ENCODE data around the gene RCAN3.

The RCAN3 gene

GRCh38 chr1:24470592-24470991 is 32.0 kb upstream of the RCAN3 start:
- no peaks in the 10 kb centered on the region for H3K9me3 ChIP-seq (ENCODE audit: control insufficient read depth, insufficient read depth, low read length)
- no peak overlapping the region for H3K9ac ChIP-seq (ENCODE audit: low read depth, low read length)
- no peaks in the 10 kb centered on the region for H3K36me3 ChIP-seq (ENCODE audit: control insufficient read depth, insufficient read depth, low read length)
- no peaks in the 10 kb centered on the region for H3K27me3 ChIP-seq (ENCODE audit: control insufficient read depth, insufficient read depth, low read length)
- peaks cover 2% of the 10 kb centered on the region for H3K4me1 ChIP-seq (ENCODE audit: control insufficient read depth, insufficient read depth, low read length)
- no peak overlapping the region for H3K4me3 ChIP-seq (ENCODE audit: low read depth, low read length)

DNA sequence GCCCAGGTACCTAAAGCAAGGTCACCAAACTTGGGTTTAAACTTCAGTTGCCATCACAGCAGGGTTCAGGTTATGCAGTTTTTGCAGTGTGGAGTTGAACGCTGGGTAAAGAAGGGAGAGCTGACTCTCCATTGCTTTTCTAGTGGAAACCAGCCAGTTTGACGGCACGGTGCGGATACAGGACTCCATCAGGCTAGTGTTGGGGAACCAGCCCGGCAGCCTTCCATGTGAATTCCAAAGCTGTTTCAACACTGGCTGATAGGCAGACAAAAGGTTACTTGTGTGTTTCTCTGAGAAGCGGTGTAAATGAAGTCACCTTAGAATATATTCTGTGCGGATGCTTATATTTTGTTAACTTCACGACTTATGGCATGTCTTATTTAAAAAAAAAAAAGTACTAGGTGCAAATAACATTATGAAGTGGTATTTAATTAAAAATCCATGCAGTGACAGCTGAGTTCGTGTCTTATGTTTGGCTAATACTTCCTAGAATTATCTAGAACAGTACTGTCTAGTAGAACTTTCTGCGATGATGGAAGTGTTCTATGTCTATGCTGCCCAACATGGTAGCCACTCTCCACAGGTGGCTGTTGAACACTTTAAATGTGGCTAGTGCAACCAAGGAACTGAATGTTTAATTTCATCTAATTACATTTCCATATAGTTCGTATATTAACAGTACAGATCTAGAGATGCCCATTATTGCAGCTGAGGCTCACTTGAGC is 29.9 kb upstream of the RCAN3 start:
- Histone ChIP-seq H3K4me3 (ENCODE audit: low read depth, low read length) (no peak overlapping the region), H3K9me3 (ENCODE audit: control insufficient read depth, insufficient read depth, low read length) (no peaks in the 10 kb centered on the region), H3K27me3 (ENCODE audit: control insufficient read depth, insufficient read depth, low read length) (no peaks in the 10 kb centered on the region), H3K9ac (ENCODE audit: low read depth, low read length) (no peak overlapping the region), H3K4me1 (ENCODE audit: control insufficient read depth, insufficient read depth, low read length) (peaks cover 2% of the 10 kb centered on the region), H3K36me3 (ENCODE audit: control insufficient read depth, insufficient read depth, low read length) (no peaks in the 10 kb centered on the region)

DNA sequence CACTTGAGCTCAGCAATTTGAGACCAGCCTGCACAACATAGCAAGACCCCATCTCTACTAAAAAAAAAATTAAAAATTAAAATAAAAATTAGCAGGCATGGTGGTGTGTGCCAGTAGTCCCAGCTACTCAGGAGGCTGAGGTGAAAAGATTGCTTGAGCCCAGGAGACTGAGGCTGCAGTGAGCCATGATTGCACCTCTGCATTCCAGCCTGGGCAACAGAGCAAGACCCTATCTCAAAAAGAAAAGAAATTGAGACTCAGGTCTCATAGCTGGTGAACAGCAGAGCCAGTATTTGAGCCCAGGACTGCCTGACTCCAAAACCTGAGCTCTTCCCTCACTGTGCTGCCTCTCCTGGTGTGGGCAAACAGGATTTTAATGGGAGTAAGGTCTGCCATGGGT is 28.4 kb upstream of the RCAN3 start:
- peaks cover 2% of the 10 kb centered on the region for H3K4me1 ChIP-seq (ENCODE audit: control insufficient read depth, insufficient read depth, low read length)
- no peaks in the 10 kb centered on the region for H3K36me3 ChIP-seq (ENCODE audit: control insufficient read depth, insufficient read depth, low read length)
- H3K9me3 ChIP-seq (ENCODE audit: control insufficient read depth, insufficient read depth, low read length) = no peaks in the 10 kb centered on the region
- H3K27me3 ChIP-seq (ENCODE audit: control insufficient read depth, insufficient read depth, low read length) = no peaks in the 10 kb centered on the region
- no peak overlapping the region for H3K9ac ChIP-seq (ENCODE audit: low read depth, low read length)
- H3K4me3 ChIP-seq (ENCODE audit: low read depth, low read length) = no peak overlapping the region

DNA sequence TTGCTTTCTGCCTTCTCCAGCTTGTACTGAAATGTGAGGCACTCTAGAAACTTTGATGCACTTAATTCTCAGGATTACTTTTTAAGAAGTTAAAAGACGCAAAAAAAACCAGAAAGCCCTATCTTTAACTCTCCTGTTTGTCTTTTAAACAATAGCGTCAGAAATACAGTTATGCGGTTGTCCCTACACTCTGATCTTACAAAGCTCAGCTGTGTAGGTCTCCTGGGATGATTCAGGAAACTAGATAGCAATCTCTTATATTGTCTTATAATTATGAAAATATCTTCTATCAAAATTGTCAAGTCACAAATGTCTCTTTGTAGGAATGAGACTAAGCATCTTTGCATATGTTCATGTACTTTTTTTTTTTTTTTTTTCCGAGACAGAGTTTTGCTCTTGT is 26.9 kb upstream of the RCAN3 start:
- Histone ChIP-seq H3K9ac (ENCODE audit: low read depth, low read length) (no peak overlapping the region), H3K36me3 (ENCODE audit: control insufficient read depth, insufficient read depth, low read length) (no peaks in the 10 kb centered on the region), H3K9me3 (ENCODE audit: control insufficient read depth, insufficient read depth, low read length) (no peaks in the 10 kb centered on the region), H3K27me3 (ENCODE audit: control insufficient read depth, insufficient read depth, low read length) (no peaks in the 10 kb centered on the region), H3K4me3 (ENCODE audit: low read depth, low read length) (no peak overlapping the region), H3K4me1 (ENCODE audit: control insufficient read depth, insufficient read depth, low read length) (peaks cover 2% of the 10 kb centered on the region)

DNA sequence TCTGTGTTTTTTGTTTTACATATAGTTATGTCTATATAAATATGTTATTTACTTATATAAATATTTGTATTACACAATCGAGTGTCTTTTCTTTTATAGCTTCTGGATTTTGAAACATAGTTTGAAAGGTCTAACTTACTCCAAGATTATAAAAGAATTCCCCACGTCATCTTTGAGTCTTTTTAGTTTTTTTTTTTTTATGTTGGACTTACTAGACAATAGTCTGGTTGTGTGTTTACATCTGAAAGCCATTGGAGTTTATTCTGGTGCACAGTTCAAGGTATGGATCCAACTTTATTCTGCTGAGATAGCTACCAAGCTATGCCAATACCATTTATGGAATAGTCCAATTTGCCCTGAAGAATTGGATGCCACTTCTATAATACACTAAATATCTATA is 26.1 kb upstream of the RCAN3 start:
- no peak overlapping the region for H3K9ac ChIP-seq (ENCODE audit: low read depth, low read length)
- no peaks in the 10 kb centered on the region for H3K27me3 ChIP-seq (ENCODE audit: control insufficient read depth, insufficient read depth, low read length)
- H3K4me1 ChIP-seq (ENCODE audit: control insufficient read depth, insufficient read depth, low read length) = peaks cover 9% of the 10 kb centered on the region
- no peak overlapping the region for H3K4me3 ChIP-seq (ENCODE audit: low read depth, low read length)
- no peaks in the 10 kb centered on the region for H3K9me3 ChIP-seq (ENCODE audit: control insufficient read depth, insufficient read depth, low read length)
- H3K36me3 ChIP-seq (ENCODE audit: control insufficient read depth, insufficient read depth, low read length) = no peaks in the 10 kb centered on the region

DNA sequence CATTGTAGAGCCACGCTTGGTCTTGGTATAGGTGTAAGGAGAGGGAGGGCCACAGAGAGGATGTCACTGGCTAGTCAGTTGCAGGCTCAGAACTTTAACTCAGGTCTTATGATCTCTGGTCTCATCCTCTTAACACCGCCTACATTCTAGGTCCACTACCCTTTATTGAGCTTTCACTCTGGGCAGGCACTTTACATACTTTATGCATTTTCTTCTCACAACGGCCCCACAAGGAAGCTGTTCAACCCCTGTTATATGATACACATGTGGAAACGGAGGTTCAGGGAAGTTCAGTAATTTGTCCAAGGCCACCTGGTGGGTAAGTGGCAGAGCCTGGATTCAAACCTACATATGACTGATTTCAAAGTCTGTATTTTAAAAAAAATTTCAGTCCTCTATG is 25.3 kb upstream of the RCAN3 start:
- no peak overlapping the region for H3K4me3 ChIP-seq (ENCODE audit: low read depth, low read length)

GRCh38 chr1:24481101-24481500 is 21.5 kb upstream of the RCAN3 start:
- Histone ChIP-seq H3K9me3 (ENCODE audit: control insufficient read depth, insufficient read depth, low read length) (no peaks in the 10 kb centered on the region), H3K4me1 (ENCODE audit: control insufficient read depth, insufficient read depth, low read length) (peaks cover 9% of the 10 kb centered on the region), H3K4me3 (ENCODE audit: low read depth, low read length) (no peak overlapping the region), H3K36me3 (ENCODE audit: control insufficient read depth, insufficient read depth, low read length) (no peaks in the 10 kb centered on the region), H3K9ac (ENCODE audit: low read depth, low read length) (no peak overlapping the region), H3K27me3 (ENCODE audit: control insufficient read depth, insufficient read depth, low read length) (no peaks in the 10 kb centered on the region)

More for the DNA sequence above, 25.3 kb upstream of the RCAN3 start:
- H3K36me3 ChIP-seq (ENCODE audit: control insufficient read depth, insufficient read depth, low read length) = no peaks in the 10 kb centered on the region
- peaks cover 9% of the 10 kb centered on the region for H3K4me1 ChIP-seq (ENCODE audit: control insufficient read depth, insufficient read depth, low read length)
- no peaks in the 10 kb centered on the region for H3K9me3 ChIP-seq (ENCODE audit: control insufficient read depth, insufficient read depth, low read length)
- no peak overlapping the region for H3K9ac ChIP-seq (ENCODE audit: low read depth, low read length)
- no peaks in the 10 kb centered on the region for H3K27me3 ChIP-seq (ENCODE audit: control insufficient read depth, insufficient read depth, low read length)

GRCh38 chr1:24481843-24482610 is 20.6 kb upstream of the RCAN3 start:
- Histone ChIP-seq H3K36me3 (ENCODE audit: control insufficient read depth, insufficient read depth, low read length) (no peaks in the 10 kb centered on the region), H3K27me3 (ENCODE audit: control insufficient read depth, insufficient read depth, low read length) (no peaks in the 10 kb centered on the region), H3K9me3 (ENCODE audit: control insufficient read depth, insufficient read depth, low read length) (no peaks in the 10 kb centered on the region), H3K9ac (ENCODE audit: low read depth, low read length) (no peak overlapping the region), H3K4me1 (ENCODE audit: control insufficient read depth, insufficient read depth, low read length) (peaks cover 9% of the 10 kb centered on the region), H3K4me3 (ENCODE audit: low read depth, low read length) (no peak overlapping the region)

DNA sequence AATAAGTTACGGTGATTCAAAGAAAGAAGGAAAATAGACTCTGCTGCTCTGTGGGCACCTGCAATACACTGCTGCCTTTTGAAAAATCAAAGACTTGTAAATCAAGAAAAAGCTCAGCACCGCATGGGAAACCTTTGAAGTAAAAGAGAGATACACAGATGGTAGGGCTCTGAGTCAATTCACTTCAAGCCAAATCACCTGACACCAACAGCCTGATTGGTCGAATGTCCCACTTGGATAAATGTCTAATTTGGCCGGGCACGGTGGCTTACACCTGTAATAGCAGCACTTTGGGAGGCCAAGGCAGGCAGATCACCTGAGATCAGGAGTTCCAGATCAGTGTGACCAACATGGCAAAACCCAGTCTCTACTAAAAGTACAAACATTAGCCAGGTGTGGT is 19.2 kb upstream of the RCAN3 start:
- Histone ChIP-seq H3K9ac (ENCODE audit: low read depth, low read length) (no peak overlapping the region), H3K36me3 (ENCODE audit: control insufficient read depth, insufficient read depth, low read length) (no peaks in the 10 kb centered on the region), H3K4me3 (ENCODE audit: low read depth, low read length) (no peak overlapping the region), H3K4me1 (ENCODE audit: control insufficient read depth, insufficient read depth, low read length) (peaks cover 7% of the 10 kb centered on the region), H3K27me3 (ENCODE audit: control insufficient read depth, insufficient read depth, low read length) (no peaks in the 10 kb centered on the region), H3K9me3 (ENCODE audit: control insufficient read depth, insufficient read depth, low read length) (no peaks in the 10 kb centered on the region)

DNA sequence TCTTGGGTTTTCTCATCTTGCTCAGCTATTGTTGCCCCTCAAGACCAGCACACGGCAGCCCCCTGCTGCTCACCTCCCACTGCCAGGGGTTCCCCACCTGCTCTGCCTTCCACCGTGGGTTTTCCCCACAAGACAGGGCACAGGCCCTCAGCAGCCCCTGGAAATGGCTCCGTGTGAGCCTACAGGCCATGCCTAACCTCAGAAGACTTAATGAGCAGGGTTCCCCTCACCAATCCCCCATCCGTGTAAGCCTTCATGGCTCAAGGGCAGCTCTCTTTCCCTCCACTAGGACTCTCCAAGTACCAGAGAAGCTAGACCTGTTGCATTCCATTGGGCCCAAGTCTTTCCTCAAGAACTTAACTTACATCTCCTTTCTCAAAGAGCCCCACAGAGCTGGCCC is 18.4 kb upstream of the RCAN3 start:
- no peak overlapping the region for H3K4me3 ChIP-seq (ENCODE audit: low read depth, low read length)
- H3K9ac ChIP-seq (ENCODE audit: low read depth, low read length) = no peak overlapping the region
- no peaks in the 10 kb centered on the region for H3K36me3 ChIP-seq (ENCODE audit: control insufficient read depth, insufficient read depth, low read length)
- no peaks in the 10 kb centered on the region for H3K27me3 ChIP-seq (ENCODE audit: control insufficient read depth, insufficient read depth, low read length)
- H3K4me1 ChIP-seq (ENCODE audit: control insufficient read depth, insufficient read depth, low read length) = peaks cover 7% of the 10 kb centered on the region
- H3K9me3 ChIP-seq (ENCODE audit: control insufficient read depth, insufficient read depth, low read length) = peaks cover under 1% of the 10 kb centered on the region

DNA sequence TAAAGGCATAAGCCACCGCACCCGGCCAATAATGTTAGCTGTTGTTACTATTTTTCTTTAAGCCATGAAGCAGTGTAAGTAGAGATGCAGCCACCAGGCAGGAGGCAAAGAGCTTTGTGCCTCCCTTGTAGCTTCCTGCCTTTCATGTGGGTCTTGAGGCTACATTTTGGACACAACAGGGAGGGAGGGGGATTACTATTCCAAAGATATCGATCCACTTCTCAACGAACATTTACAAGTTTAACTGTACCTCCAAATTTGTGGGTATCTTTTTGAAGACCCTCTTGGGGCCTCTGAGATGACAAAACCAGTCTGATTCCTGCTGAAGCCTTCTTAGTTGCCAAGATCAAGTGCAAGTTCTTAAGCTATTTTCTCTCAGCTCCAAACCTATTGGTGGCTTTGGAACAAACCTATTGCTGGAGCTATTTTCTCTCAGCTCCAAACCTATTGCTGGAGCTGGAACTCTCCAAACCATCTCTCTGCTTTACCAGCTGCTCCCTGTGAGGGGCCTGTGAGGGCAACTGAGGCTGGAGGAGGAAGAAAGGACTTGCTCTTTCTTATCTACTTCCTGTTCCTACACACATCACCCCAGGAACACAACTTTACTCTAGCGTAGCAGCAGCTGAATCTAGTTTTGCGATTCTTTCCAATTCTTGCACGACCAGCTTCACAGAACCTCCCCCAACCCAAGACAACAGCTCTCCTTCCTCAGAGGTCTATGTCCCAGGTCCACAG is 16.1 kb upstream of the RCAN3 start:
- H3K9ac ChIP-seq (ENCODE audit: low read depth, low read length) = no peak overlapping the region
- peaks cover under 1% of the 10 kb centered on the region for H3K4me1 ChIP-seq (ENCODE audit: control insufficient read depth, insufficient read depth, low read length)
- no peaks in the 10 kb centered on the region for H3K27me3 ChIP-seq (ENCODE audit: control insufficient read depth, insufficient read depth, low read length)

More for the DNA sequence above, 16.1 kb upstream of the RCAN3 start:
- Histone ChIP-seq H3K4me3 (ENCODE audit: low read depth, low read length) (no peak overlapping the region), H3K36me3 (ENCODE audit: control insufficient read depth, insufficient read depth, low read length) (no peaks in the 10 kb centered on the region), H3K9me3 (ENCODE audit: control insufficient read depth, insufficient read depth, low read length) (peaks cover 3% of the 10 kb centered on the region)
